Measurements from ENCODE around the gene SRGAP3. TPM values are rescaled to one million over a fixed set of nuclear protein-coding genes. Genes with fewer than 3 reads are reported as not detected.

SRGAP3 gene
- polyA plus RNA-seq, 5 donors = 20.3 to 22.3 (median 20.7) TPM

DNA sequence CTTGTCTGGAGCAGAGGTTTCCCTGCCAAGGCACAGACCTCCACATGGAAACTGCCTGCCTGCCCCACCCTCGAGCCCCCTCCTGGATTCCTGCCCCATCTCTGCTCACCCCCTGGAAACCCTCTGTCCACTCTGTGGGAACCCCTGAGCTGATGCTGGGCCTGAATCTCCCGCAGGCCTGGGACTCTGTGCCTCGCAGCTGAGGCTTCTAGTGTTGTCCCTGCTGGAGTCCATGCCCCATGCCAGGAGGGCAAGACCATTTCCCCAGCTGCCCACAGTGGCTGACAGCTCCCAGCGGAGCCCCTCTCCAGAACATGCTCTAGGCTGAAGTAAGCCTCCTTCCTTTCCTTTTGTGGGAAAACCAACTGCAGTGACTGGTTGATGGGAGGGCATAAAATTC is 46.9 kb downstream of the SRGAP3 start:
- no peak for DNase-seq

DNA sequence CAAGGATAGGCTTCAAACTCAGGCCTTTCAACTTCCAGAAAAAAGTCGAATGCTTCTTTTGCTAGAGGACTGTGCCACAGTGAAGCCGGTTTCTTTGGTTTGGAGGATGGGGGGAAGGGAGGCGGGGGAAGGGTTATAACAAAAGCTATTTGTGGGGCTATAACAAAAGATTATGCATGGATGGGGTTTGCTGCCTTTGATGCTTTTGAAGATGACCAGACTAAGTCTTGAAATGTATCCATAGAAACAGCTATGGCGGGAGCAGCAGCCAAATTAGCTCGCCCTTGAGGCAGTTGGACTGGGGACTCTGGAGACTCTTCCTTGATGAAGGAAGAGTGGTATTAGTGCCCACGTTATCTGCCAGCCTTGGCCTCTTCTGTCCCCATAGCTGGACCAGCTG is 47.5 kb downstream of the SRGAP3 start:
- no peak for DNase-seq

DNA sequence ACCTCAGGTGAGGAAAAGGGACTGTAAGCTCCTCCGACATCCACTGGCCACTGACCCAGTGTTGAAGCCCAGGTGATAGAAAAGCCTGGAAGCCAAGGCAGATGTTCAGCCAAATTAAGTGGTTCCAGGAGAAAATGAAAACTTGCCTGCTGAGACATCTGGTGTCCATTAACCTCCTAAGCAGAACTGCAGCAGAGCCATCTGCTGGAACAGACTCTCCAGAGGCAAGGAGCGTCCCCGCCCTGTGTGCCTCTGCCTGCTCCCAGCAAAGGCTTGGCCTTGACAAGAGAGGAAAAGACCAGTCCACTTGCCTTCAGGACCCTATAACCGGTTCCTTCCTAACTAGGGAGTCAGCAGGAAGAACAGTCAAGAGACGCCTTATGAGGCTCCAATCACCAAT is 48.2 kb downstream of the SRGAP3 start:
- no peak for DNase-seq

DNA sequence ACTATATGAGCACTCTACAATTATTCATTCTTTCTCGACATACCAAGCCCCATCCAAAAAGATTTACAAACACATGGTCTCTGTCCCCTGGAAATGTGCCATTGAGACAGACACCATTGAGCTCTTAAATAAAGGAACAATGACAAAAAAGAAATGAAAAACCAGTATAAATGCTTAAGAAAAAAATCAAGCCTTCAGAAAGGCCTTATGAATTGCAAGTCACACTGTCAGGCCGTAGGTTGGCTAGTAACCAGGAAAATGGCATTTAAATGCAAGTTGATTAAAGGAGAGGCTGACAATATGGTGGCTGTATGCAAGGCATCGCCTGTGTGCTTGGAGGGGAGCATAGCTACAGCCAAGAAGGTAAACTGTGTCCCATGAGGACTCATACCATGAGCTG is 49.7 kb downstream of the SRGAP3 start:
- no peak for DNase-seq

DNA sequence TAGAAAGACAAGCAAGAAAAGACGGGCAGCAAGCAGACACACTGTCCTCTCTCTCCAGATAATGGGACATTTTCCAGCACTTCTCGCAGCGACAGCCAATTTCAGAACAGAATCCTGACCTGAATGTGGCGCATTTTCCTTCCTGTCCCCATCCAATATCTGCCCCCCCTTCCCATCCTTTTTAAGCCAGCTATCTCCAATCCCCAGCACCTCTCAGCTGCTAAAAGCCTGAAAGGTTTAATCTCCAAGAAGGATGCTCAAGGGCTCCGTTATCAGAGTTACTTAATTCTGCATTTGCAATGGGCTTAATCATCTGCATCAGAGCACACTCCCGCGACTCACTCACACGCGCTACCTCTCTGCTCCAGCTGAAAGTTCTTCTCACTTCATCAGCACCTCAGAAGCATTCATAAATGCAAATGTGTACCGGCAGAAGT is 50.5 kb downstream of the SRGAP3 start:
- peak; percentile 66 to 70 for DNase-seq

DNA sequence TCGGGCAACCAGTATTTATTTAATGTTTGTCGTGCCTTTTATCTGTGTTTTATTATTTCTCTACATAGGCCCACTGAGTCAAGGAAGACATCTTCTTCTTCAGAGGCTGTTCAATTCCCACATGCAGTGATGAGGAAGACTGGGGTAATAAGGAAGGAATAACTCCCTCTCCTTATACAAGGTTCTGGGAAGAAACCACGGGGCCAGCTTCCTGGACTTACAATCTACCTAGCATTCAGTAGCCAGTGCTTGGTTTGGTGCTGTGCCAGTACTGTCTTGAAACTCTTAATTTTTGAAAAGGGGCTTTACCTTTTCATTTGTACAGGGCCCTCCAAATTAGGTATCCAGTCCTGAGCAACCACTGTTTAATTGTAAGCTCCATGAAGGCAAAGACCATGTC is 51.2 kb downstream of the SRGAP3 start:
- no peak for DNase-seq

DNA sequence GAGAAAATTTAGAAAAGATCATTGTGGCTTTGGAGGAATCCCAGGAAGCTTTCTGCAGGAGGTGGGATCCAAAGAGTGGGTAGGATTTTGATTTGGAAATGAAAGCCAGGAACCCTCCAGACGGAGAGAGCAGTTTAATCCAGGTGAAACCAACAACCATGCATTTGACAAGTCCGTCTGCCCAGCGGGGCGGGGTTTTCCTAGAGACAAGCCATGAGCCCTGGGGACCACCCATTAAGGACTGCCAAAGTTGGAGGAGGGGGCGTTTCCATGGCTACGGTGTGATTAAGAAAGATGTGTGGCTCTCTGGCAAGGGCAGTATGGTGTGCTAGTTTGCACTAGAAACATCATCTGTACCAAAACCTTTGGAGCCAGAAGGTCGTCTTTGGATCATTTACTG is 53.4 kb downstream of the SRGAP3 start:
- DNase-seq = peak in 1 of 2 donors; percentile 24

DNA sequence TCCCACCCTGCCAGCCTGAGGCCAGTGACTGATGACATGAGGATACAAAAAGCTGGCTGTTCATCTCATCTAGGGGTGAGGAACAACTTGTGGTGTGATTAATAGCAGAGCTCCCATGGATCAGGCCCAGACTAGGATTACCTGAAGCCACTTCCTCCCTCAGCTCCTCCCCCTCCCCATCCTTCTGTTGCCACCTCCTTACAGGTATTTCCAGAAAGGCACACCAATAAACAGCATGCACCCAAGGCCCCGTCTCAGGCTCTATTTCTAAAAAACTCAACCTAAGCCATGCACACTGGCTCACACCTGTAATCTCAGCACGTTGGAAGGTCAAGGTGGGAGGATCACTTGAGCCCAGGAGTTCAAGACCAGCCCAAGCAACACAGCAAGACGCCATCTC is 54.1 kb downstream of the SRGAP3 start:
- no peak for DNase-seq

DNA sequence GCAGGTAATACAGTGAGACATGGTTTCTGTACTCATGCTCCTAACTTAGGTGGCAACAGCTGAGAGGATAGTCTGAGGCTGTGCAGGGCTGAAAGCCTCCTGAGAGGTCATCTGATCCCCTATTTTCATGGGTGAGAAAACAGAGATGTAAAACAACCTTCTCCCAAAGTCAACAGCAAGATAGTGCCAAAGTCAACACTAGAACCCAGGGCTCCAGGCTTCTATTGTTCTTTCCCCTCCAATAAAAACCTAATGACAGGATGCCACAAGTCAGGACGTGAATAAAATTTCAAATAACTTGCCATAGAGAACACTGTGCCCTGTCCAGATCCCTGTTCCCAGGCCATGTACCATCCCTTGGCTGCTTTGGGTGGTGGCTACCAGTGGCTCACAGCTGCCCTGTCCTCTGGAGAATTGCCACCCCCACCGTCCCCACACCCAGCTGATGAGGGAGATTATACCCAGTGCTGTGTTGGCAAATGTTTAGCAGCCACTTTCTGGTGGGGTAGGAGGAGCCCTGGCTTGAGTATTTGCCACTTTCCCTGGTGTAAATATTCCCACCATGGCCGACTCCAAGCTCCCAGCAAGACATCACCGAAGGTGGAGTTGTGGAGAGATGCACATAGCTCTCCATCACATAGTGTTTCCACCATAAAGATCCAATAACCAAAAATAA is 54.8 kb downstream of the SRGAP3 start:
- DNase-seq = no peak

DNA sequence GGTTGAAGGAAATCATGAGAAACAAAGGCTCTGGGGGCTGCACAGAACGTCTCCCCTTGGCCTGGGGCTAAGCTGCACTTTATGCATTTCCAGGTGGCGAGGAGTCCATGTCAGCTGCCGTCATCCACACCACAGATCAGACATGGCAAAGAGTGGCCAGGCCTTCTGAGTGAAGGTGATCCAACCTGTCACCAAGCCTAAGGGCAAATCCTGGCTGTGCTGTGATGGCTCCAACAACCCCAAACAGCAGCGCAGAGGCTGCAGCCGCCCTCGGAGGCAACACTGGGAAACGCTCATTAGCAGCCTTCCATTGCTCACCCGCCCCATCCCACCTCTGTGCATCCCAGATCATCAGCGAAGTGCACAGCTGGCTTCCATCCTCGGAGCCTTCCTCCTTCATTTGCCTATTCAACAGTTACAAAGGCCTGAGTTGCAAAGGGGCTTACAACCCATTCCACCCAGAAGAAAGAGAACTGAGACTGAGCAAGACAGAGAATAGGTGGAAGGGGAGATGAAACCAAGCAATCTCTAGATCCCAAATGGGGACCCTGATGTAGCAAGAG is 55.7 kb downstream of the SRGAP3 start:
- no peak for DNase-seq

DNA sequence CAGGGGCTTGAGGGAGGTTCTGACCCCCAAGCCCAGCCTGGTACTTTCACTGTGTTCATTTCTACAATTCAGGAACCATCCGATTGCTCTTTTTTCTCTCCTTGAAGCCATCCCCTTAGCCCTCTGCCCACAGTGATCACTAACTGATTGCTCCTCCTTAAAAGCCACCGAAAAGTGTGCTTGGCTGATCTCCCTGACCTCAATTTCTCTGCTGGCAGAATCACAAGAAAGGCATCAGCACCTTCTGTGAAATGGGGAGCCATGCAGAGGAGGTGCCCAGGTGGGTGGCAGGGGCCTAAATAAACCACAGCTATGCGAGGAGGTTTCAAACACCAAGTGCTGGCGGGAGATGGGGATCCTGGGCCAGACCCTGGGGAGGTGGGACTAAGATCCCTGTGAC is 56.2 kb downstream of the SRGAP3 start:
- no peak for DNase-seq

DNA sequence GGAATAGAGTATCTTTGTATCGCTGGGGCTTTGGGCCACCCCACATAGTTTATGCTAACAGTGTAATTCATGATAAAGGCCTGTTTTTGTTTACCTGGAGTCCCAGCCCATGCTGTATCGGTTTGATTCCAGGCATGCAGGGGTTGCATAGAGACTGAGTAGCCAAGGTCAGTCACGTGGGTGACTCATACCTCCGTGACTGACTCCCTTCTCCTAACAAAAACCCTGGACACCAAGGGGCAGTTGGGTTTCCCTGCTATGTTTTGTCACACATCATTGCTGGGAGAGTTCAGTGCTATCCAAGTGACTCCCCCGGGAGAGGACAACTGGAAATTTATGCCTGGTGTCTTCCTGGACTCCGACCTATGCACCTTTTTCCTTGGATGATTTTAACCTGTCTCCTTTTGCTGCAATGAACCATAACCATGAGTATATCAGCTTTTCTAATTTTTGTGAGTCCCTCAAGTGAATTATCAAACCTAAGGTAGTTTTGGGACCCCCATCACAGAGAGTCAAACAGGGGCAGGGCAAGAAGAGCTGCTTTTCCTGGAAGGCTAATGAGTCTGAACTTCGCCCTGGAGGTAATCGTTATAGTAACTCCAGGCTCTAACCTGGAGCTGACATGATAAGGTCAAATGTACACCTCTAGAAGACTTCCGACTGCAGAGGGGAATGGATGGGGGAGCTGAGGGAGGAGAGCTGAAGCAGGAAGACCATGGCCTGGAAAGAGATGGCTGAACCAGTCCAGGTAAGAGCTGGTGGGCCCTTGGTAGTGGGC is 57.0 kb downstream of the SRGAP3 start:
- no peak for DNase-seq

DNA sequence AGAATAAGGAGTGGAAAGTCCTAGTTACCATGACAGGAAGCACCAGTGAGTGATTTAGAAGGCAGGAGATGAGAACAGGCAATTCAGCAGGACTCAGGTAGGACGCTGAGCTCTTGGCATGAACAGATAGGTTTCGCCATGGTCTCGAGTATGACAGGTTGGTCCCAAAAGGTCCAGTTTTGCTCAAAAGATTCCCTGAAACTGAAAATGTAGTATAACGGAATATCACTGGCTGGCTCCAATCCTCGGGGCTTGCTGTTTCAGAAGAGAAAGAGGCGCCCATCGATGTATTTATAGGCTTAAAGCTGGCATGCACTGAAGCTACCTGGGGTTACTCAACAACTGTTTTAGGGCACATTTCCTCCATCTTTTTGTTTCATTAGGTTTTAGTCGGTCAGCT is 59.2 kb downstream of the SRGAP3 start:
- DNase-seq = no peak

DNA sequence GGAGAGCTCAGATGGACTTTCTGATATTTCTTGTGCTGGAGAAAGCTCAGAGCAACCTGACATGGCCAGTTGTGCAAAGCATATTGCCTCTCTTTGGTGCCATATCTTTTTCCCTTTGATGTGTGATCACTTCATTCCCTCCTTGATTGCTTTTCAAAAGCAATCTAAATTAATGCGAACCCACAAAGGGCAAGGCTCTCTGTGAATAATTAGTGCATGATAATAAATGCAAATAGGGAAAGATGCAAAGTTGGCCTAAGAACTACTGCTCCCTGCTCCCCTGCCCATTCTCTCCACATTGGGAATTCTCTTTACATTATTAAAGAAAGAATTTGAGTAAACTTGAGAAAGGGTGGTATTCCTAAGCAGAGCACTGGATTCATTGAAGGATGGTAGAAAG is 60.9 kb downstream of the SRGAP3 start:
- no peak for DNase-seq

DNA sequence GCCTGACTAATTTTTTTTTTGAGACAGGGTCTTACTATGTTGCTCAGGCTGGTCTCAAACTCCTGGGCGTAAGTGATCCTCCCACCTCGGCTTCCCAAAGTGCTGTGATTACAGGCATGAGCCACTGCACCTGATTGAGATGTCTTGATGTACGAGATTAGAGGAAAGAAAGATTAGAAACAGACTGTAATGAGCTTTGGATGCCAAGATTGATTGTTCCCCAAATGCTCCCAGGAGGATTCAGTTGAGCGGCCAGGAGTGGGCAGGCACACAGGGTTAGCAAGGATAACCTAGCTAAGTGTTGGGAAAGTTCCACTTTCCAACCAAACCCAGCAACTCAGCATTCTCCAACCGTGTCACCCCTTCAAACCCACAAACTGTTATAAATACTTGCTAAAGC is 63.7 kb downstream of the SRGAP3 start:
- no peak for DNase-seq

DNA sequence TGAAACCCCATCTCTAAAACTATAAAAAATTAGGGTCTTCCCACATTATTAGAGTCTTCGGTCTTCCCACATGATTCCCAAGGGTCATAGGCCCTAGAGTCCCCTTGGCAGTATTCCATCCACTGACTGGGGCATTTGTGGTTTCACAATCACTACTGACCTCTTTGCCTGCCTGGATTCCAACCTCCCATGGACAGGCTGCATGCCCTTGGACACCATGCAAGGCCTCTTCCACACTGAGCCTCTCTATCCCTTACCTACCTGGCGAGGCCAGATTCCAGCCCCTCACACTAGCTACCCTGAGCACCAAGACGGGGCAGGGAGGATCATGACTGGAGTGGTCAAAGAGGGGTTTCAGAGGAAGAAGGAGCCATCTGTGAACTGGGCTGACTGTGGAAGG is 64.4 kb downstream of the SRGAP3 start:
- no peak for DNase-seq

DNA sequence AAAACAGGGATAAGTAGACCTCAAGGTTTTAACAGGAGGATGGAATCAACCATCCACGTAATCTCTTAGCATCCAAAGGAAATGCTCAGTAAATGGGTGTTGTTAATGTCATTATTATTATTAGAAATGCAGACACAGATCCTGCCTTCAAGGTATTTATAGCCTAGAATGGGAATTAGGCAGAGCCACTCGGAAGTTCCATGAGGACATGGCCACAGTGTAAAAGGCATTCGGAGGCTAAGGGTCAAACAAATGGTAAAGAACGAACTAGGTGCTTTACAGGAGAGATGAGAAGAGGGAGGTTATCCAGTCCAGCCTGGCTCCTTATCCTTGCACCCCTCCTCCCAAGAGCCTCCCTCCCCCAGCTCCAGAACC is 65.0 kb downstream of the SRGAP3 start:
- no peak for DNase-seq

DNA sequence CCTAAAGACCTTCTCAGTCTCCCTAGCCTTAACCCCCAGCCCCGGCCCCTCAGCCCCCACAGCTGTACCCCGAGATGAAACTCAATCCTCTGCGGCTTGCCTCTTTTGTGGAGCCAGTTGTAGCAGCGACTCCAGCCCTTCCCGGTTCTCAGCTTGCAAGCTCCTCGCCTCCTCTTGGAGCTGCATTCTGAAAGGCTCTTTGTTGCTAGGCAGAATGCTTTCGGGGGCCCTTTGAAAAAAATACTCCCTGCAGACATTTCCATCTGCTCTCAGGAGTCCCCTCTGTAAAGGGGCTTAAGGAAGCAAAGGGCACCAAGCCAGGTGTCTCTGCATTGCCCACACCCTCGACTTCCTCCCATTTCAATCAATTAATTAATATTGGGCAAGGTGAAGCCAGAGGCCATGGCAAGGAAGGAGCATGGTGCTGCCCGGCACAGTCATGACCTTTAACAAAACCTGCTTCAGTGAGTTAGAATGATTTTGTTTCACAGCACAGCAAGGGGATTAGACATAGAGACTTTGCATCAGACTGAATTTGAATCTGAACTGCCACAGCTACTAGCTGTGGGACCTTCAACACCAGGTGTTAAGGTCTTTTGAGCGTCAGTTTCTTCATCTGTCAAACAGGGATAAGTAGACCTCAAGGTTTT is 65.5 kb downstream of the SRGAP3 start:
- DNase-seq = no peak

DNA sequence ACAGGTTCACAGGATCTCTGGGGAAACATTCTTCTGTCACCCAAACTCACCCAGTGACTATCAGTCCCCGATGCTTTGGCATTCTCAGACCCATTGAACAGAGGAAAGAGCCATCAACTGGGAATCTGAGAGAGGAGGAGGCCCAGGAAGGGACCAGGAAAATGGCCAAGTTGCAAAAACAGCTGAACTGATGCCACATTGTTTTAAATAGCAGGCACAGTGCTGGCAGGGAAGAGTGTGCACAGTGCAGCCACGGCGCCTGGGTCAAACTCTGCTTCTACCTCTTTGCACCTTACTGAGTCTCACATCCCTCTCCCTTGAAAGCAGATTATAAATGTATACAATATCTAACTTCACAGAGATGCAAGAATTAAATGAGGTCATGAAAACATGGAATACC is 66.4 kb downstream of the SRGAP3 start:
- no peak for DNase-seq

DNA sequence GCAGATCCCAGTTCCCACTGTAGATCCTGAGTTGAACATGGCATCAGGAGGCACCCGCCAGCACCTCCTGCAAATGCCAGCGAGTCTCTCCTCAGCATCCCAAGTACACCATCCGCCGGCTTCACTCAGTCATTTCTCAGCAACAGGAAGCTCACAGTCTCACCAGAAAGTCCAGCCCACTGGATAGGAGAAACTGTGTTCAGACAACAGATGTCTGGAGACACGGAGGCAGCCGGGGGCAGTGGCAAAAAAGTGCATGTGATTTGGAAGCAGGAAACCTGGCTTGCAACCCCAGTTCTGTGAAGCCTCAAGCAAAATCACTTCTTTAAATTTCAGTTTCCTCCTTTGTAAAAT is 68.7 kb downstream of the SRGAP3 start:
- no peak for DNase-seq

DNA sequence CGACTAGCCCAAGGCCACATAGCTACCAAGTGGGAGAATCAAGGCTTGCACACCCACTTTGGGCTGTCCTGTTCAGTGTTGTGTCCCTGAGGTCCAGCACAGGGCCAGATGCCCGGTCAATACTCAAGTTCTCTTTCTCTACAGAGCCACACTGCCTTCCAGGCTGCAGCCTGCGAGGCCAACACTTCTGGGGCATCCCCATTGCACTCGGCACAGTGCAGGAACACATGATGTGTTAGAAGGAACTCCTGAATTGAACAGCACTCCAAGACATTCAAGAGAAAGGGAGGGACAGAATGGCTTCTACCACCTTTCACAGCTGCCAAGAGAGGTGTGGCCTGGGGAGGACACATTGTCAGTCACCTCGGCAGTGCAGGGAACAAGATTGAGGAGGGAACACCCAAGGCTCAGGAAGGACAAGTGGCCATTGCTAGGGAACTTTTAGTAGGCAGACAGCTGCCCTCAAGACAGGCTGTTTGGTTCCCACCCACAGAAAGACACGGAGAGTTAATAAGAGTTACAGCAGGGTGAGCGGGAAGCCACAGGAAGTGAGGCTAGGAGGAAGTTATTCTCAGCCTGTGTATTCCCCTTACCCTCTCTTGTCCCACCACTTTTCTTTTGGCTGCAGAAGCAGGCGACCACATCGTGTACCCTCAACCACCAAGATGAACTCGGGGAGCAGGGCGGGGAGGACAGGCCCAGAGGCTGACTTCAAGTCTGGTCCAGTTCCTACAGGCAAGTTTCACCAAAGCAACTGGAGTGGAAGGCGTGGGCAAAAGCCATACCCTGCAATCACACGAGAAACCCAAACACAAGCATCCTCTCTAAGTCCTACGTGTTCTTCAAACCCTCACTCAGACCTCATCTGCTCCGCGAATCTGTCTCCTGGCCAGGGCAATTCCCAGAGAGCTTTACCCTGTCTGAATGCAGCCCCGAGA is 69.4 kb downstream of the SRGAP3 start:
- DNase-seq = no peak

DNA sequence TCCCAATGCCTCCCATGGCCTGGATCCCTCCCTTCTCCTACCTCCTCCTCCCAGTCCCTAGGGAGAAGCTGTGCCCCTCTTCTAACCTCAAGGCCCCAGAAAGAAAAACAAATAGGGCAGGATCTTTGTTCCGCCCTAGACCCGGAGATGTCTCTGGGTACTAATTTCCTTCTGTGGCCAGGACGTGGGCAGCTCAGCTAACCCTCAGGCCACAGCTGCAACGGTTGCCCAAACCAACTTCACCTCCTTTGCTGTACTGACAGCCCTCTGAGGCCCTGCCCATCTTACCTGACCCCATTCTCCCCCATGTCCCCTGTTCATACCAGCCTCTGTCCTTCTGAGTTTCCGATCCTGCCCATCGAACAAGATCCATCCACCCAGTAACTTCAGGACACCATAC is 70.7 kb downstream of the SRGAP3 start:
- DNase-seq = no peak
